GM20000 (cell line): ENCODE results near the gene NPR1.

Experiments used
- DNase-seq: peaks from one replicate; pipeline ENCODE4 v3.0.0; 2012; ENCODE audit warnings: low spot score
- CTCF ChIP-seq: IDR thresholded peaks from 2 replicates; pipeline ENCODE4 v1.5.1; 2012; ENCODE audit warnings: mild to moderate bottlenecking, control low read depth; ENCODE audit errors: extremely low read depth, missing control alignments

The NPR1 gene

GRCh38 chr1:153685544-153686340 lies 7.3 kb downstream of the NPR1 start:
- no peak for TF ChIP-seq CTCF

GRCh38 chr1:153687346-153688125 lies 9.0 kb downstream of the NPR1 start:
- TF ChIP-seq CTCF, result no peak
- no peak for DNase-seq

More at GRCh38 chr1:153685544-153686340, 7.3 kb downstream of the NPR1 start:
- DNase-seq, result no peak

- TF ChIP-seq CTCF, result no peak
- no peak for DNase-seq
Measured at GRCh38 chr1:153688276-153688675, 9.8 kb downstream of the NPR1 start.

GRCh38 chr1:153688736-153689328 lies 10.3 kb downstream of the NPR1 start:
- no peak for TF ChIP-seq CTCF
- DNase-seq, result no peak

- no peak for TF ChIP-seq CTCF
- DNase-seq, result no peak
Measured at GRCh38 chr1:153693466-153693865, 15.0 kb downstream of the NPR1 start.

- no peak for DNase-seq
- no peak for TF ChIP-seq CTCF
Measured at GRCh38 chr1:153696741-153697140, 18.3 kb downstream of the NPR1 start.
